Suppressor macrophage (primary cell): ENCODE results near the gene SLC44A2.

Source experiments
- DNase-seq, 4 experiments: peaks; one replicate each; pipeline ENCODE4 v3.0.0-alpha.2; 2020 to 2022
- total RNA-seq, 17 experiments: gene quantifications; one replicate each; lab custom pipeline; 2026; ENCODE audit warnings: mixed read lengths in 6 of 17, inconsistent platforms in 3 of 17; lab: John Stamatoyannopoulos, UW

The SLC44A2 gene
- total RNA-seq, result 12.3 to 93.6 (median 45.2) reads per million in 17 experiments

DNA sequence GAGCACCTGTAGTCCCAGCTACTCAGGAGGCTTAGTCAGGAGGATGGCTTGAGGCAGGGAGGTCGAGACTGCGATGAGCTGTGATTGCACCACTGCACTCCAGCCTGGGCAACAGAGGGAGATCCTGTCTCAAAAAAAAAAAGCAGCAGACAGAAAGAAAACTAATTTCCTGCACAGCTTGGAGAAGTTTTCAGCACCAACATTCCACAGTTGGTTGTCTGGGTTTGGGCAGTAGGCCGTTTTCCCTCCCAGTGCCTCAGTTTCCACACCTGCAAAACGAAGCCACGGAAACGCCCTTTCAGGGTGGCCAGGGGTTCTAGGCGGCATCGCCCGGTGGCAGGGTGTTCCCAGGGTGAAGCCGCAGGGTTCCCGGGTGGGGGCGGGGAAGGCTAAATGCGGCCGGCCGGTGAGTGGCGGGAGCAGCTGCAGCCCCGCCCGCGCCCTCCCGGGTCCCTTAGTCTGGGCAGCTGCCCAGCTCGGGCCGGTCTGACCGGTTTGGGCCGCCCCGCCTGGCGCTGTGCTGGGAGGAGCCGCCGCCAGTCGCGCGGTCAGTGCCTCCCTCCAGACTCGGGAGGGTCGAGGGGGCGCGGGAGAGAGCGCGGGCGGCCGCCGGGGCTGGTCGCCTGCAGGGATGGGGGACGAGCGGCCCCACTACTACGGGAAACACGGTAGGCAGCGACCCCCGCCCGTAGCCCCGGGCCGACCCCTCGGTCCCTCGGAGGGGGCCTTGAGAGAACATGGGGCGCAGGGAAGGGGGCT, at the start of gene SLC44A2:
Gene SLC44A2 (plus strand): TSS at position 551 of the 759 bp plus-strand sequence. CDS start 81 bp downstream, at position 632.
- no peak for DNase-seq

DNA sequence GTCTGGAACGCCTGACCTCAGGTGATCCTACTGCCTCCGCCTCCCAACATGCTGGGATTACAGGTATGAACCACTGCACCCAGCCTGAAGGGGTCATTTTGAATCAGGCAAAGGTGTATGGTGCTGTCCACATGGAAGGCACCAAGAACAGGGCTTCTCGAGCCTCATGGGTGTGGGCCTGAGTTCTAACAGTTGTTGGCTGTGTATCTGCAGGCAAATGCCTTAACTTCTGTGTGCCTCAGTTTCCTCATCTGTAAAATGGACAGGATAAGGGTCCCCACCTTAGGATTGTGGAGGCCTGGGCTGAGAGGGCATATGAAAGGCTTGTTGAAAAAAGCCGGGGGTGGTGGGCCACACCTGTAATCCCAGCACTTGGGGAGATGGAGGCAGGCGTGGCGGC, 47.4 kb upstream of the SLC44A2 start:
- DNase-seq, result no peak

DNA sequence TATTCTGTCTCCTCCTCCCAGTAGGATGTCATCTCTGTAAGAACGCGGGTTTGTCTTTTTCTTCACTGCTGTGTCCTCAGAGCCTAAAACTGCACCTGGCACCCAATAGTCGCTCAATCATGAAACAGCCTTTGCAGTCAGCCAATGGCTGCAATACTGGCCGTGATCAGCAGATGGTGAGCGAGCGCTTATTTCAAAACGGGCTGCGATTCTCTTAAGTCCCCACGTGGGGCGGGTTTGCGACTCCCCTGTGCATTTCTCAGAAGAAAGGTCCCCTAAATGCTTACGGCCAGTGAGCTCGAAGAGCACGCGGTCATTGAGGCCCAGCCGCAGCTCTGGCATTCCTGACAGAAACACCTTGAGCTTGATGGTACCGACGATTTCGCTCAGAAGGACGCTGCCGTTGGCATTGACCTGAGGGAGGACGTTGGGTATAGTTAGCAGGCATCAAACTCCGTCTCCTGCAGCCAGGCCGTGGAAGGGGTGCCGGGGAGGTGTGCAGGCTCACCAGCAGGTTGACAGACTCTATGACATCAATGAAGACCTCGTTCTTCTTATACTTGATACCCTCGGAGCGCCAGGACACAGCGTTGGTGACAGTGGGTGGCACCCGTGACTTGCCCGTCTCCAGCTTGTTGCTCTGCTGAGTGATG, 44.2 kb upstream of the SLC44A2 start:
- peak; percentile 96 for DNase-seq

DNA sequence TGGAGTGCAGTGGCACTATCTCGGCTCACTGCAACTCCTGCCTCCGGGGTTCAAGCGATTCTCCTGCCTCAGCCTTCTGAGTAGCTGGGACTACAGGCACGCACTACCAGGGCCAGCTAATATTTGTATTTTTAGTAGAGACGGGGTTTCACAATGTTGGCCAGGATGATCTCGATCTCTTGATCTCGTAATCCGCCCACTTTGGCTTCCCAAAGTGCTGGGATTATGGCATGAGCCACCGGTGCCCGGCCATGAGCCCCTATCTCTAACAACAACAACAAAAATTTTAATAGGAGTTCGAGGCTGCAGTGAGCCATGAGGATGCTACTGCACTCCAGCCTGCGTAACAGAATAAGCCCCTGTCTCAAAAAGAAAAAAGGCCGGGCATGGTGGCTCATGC, 43.3 kb upstream of the SLC44A2 start:
- peak in 3 of 4 experiments; percentile 34 to 56 (median 50) for DNase-seq

DNA sequence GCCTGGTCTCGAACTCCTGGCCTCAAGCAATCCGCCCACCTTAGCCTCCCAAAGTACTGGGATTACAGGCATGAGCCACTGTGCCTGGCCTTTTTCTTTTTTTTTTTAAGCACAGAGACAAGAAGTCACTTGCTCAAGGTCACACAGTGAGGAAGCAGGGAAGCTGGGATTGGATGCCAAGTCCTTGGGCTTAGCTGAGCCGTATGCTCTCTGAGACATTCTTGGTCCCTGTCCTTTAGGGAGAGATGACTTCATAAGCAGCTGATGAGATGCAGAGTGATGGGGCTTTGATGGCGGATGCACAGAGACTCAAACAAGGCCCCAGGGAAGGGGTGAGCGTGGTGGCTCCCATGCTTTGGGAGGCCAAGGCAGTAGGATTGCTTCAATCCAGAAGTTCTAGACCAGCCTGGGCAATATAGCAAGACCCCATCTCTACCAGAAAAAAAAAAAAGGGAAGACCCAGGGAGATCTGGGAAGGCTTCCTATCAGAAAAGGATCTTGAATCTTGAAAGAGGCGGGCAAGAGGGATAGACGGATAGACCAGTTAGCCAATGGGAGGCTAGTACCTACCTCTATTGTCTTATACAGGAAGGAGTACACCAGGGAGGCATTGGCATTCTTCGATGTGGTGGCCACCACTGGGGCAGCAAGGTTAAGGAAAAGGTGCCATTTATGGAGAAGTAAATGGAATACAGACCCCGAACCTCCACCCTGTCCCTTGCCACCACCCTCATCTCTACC, 42.1 kb upstream of the SLC44A2 start:
- peak; percentile 20 to 61 (median 48) for DNase-seq

DNA sequence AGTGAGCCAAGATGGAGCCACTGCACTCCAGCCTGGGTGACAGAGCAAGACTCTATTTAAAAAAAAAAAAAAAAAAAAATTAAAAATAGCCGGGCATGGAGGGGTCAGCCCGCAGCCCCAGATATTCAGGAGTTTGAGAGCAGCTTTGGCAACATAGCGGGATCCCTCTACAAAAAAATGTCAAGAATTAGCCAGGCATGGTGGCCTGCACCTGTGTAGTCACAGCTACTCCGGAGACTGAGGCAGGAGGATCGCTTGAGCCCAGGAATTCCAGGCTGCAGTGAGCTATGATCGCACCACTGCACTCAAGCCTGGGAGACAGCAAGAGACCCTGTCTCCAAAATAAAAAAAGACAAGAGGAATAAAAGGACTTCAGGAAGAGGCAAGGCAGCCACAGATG, 39.0 kb upstream of the SLC44A2 start:
- DNase-seq, result no peak

DNA sequence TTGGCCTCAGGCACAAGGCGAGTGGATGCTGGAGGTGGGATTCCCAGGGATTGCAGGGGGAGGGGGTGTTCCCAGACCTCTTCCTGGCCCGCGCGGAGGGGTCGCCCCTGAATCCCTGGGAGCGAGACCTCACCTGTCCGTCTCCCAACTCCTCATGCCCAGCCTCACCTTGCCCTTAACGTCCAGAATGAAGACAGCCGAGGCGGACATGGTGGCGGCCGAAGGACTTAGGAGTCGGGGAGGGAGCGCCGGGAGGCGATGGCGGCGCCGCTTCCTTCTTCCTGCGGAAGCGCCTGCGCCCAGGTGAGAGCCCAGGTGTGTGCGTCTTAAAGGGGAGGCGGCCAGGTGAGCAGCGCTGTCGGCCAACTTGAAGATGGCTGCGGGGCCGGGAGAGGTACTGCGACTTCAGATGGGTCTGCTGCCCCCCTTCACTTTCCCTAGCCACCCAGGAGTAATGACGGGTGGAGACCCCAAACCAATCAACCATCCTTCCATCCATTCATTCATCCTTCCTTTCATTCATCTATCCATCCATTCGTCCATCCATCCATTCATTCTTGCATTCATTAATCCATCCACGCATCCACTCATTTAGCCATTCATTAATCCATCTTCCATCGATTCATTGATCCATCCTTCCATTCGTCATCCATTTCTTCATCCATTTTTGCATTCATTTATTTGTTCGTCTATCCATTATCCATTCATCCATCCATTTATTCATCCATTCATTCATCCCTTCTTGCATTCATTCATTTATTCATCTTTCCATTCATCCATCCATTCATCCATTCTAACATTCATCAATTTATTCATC, 38.1 kb upstream of the SLC44A2 start, which contains the start of gene AP1M2:
Gene AP1M2 (minus strand): TSS at position 291 of the 817 bp plus-strand sequence. CDS start 81 bp downstream, at position 210.
- DNase-seq, result no peak

DNA sequence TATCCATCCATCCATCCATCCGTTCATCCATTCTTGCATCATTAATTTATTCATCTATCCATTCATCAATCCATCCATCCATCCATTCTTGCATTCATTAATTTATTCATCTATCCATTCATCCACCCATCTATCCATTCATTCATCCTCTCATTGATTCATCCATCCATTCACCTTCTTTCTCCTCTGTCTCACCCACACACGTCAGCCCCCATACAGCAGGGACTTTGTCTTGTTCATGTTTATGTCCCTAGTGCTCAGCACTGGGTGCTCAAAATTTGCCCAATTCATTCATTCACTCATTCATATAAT, 37.6 kb upstream of the SLC44A2 start:
- DNase-seq, result no peak

DNA sequence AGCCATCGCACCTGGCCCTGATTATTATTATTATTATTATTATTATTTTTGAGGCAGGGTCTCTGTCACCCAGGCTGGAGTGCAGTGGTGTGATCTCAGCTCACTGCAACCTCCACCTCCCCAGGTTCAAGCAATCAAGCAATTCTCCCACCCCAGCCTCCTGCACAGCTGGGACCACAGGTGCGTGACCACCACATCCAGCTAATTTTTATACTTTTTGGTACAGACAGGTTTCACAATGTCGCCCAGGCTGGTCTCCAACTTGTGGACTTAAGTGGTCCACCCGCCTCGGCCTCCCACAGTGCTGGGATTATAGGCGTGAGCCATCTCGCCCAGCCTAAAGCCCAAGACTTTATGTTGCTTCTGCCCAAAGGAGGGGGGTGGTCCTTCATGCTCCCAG, 32.2 kb upstream of the SLC44A2 start:
- no peak for DNase-seq

DNA sequence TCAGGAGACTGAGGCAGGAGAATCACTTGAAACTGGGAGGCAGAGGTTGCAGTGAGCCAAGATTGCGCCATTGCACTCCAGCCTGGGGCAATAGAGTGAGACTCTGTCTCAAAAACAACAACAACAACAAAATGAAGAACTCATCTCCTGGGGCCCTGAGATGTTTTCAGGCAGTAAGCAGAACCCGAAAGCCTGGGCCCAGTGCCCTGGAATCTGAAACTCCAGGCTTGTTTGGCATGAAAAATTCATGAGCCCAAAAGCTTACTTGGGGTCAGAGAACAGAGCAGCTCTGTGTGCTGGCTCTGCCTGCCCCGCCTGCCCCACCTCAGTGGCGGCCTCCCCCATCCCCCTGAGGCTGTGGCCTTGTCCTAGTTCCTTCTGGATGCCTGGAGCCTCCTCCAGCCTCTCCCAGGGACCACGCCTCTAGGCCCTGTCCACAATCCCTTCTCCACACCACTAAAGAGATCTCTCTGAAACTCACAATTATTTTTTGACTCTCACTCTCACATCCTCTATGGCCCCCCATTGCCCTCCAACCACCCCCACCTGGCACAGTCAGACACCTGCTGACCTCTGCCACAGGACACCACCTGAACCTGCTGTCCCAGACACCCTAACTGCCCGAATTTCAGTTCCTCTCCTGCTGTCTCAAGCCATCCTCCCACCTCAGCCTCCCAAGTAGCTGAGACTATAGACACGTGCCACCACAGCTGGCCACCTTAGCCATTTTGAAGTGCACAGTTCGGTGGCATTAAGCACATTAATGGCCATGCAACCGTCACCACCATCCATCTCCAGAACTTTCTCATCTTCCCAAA, 31.3 kb upstream of the SLC44A2 start:
- DNase-seq, result peak; percentile 56 to 71 (median 68)

DNA sequence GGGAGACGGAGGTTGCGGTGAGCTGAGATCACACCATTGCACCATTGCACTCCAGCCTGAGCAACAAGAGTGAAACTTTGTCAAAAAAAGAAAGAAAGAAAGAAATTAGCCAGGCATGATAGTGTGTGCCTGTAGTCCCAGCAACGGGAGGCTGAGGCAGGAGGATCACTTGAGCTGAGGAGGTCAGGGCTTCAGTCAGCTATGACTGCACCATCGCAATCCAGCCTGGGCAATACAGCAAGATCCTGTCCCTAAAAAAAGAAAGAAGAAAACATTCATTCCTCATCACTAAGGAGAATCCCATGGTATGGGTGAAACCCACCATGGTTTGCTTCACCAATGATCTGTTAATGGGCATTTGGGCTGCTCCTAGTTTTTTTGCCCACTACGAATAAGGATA, 25.2 kb upstream of the SLC44A2 start:
- no peak for DNase-seq

DNA sequence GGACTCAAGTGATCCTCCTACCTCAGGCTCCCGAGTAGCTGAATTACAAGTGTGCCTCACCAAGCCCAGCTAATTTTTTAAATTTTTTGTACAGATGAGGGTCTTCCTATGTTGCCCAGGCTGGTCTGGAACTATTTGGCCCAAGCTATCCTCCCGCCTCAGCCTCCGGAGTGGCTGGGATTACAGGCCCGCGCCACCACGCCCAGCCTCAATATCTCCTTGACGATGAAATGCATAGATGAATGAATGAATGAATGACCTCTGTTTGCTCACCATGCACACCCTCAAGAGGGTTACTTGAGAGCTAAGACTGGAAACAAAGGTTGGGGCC, 23.4 kb upstream of the SLC44A2 start:
- DNase-seq, result no peak

DNA sequence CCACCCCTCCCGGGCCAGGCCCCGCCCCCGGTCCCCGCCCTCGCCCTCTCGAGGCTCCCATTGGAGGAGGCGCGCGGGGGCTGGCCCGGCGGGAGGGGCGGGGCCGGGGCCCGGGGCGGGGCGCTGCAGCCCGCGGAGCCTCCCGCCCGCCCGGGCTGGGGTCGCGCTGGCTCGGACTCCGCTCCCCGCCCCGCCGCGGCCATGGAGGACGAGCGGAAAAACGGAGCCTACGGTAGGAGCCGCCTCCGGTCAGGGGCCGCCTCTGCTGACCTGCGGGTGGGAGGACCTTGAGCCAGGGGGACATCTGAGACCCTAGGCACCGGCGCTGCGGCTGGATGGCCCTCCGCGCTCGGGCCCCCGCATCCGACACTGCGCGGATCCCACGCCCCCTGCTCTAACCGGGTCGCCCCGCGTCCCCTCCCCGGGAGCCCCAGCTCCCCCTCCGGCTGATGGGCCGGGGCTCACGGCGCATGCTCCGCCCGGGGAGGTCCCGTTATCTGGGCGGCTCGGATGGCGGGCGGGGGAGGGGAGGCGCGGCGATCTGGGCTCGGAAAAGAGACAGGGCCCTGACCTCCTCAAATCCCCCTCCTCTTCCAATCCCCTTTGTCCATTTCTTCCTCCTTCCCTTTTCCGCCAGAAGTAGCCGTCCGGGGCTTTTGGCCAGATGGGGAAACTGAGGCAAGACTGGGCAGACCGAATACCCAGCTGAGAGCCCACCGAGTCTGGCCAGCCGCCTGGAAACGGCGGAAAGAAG, 22.8 kb upstream of the SLC44A2 start:
- DNase-seq, result peak; percentile 80 to 95 (median 90)

DNA sequence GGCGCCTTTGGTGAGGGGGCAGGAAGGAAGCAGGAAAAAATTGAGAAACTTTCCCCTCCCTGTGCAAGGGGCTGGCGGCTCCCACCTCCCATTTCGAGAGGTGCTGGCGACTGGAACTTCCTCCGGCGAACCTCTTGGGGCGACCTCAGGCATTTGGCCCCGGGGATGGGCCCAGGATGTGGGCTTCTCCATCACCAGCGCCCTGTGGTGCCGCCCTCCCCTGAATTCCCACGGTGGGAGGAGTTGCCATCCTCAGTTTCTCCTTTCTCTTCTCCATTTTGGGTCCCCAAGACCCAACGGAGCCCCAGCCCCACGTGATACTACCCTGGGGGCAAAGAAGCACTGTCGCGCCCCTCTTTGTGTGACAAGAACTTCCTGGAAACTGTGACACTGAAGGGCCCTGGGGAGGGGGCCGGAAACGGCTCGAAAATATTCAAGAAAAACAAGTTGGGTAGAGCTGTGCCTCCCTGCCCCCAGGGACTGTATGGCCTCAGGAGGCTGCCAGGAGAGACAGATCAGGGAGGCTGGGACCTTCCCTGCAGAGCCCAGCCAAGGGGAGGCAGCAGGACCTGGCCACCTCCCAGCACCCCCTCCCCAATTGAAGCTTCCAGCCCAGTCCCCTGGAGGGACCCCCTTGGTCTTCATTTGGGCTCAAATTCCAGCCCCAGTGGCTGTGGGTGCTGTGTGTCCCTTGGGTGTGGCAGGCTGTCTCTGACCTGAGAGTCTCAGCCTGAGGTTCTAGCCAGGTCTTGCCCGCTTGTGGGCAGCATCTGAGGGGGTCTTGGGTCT, 22.1 kb upstream of the SLC44A2 start:
- peak in 3 of 4 experiments; percentile 24 to 46 (median 39) for DNase-seq

DNA sequence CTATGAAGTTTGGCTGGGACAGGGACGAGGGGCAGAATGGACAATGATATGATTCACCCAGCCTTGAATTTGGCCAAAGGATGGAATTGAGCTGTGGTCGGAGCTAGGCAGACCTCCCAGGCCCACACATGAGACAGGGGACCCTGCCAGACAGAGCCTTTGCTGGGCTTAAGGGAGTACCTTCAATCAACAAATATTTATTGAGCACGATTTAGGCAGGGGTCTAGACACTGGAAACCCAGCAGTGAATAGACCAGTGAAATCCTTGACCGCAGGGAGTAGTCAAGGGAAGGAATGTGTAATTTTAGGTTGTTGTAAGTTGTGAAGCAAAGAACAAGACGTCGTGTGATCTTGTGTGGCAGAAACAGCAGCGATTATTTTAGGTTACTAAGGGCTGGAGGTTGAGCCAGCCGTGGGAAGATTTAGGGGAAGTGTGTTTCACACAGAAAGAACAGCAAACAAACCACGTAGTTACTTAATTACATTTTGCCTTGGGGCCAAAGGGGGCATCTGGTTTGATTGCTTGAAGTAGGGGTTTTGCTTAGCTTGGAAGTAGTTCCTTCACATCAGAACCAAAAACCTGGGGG, 21.4 kb upstream of the SLC44A2 start:
- peak; percentile 85 to 94 (median 89) for DNase-seq

DNA sequence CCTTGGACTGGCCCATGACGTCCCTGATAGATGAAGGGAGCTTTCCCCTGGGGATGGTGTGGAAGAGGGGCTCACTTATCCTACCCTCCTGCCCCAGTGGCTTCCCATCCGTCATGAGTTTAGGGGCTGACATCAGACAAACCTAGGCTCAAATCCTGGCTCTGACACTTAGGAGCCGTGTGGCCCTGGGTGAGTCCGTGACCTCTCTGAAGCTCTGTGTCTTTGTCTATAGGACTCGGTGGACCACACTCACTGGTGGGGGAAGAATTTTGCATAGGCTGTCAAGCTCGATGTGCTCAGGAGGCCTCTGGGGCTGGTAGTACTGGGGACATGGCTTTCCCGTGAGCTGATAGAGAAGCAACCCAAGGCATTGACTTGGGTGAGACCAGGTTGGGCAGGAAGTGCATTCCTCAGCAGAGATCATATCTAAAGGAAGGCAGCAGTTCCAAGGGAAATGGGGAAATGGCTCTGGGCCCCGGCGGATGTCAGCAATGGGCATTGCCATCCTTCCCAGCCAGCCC, 20.8 kb upstream of the SLC44A2 start:
- DNase-seq, result peak; percentile 18 to 64 (median 52)

DNA sequence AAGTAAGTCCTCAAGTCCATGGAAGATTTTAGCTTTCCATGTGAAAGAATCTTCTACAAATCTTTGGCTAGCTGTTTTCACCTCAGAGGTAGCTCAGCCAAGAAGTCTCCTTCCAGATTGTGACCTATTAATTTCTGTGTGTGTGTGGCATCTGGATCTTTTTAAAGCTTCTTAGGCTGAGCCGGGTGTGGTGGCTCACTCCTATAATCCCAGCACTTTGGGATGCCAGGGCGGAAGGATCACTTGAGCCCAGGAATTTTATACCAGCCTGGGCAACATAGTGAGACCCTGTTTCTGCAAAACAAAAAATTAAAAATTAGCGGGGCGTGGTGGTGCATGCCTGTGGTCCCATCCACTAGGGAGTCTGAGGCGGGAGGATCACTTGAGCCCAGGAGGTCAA, 13.4 kb upstream of the SLC44A2 start:
- DNase-seq, result no peak

DNA sequence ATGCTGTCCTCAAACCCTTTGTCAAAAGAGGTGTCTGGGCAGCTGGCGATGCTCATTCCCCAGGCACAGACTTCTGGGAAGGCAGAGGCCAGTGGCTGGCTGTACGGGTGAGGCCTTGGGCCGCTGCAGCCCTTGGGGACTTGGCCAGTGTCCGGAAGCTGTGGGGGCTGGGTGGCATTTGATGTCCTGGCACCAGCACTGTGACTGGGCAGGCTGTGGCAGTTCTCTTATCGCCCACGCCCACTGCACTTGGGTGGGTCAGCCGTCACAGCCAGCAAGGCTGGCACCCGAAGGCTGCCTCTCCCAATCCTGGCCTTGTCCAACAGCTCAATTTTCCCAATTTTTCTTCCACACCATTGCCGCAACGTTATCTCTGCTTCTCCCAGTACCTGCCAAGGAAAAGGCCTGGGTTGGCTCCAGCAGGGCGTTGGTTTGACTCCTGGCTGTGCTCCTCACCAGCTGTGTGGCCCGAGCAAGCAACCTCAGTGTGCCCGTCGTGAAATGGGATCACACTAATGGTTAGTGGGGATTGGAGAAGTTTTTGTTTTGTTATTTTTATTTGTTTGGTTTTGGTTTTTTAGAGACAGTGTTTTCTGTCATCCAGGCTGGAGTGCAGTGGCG, 12.7 kb upstream of the SLC44A2 start:
- DNase-seq, result no peak

DNA sequence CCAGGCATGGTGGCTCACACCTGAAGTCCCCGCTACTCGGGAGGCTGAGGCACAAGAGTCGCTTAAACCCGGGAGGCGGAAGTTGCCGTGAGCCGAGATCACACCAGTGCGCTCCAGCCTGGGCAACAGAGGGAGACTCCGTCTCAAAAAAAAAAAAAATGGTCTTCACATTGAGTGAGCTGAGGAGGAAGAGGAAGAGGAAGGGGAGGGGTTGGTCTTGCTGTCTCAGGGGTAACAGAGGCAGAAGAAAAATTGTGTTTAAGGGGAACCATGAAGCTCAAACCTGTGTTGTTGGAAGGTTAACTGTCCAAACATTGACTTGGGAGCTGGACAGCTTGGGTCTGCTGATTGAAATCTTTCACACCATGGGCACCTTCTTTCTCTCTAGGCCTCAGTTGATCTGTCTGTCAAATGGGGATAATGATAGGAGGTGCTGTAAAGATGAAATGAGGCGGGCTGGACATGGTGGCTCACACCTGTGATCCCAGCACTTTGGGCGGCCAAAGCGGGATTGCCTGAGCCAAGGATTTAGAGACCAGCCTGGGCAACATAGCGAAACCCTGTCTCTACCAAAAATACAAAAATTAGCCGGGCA, 9.8 kb upstream of the SLC44A2 start:
- DNase-seq, result no peak
